Esophagus squamous epithelium (tissue), 4 donors: ENCODE results near the gene OOEP.

Source experiments
- POLR2A ChIP-seq, 4 donors: fragments of 450-650 bp; IDR thresholded peaks; one replicate each; pipeline ENCODE4 v1.6.1; 2017; ENCODE audit warnings: antibody characterized with exemption in 4 of 4, mild to moderate bottlenecking in 4 of 4, moderate library complexity in 3 of 4
- TF ChIP-seq, protein P1 (sequence below), 6 experiments: fragments of 450-650 bp in 4 of 6; fragments of 200-600 bp in 2 of 6; sonication (generic) in 2 of 6; IDR thresholded peaks; one replicate each; pipeline ENCODE4 v1.5.1; 2016 to 2019; ENCODE audit warnings: antibody characterized with exemption in 6 of 6, mild to moderate bottlenecking in 4 of 6, moderate library complexity in 4 of 6

DNA sequence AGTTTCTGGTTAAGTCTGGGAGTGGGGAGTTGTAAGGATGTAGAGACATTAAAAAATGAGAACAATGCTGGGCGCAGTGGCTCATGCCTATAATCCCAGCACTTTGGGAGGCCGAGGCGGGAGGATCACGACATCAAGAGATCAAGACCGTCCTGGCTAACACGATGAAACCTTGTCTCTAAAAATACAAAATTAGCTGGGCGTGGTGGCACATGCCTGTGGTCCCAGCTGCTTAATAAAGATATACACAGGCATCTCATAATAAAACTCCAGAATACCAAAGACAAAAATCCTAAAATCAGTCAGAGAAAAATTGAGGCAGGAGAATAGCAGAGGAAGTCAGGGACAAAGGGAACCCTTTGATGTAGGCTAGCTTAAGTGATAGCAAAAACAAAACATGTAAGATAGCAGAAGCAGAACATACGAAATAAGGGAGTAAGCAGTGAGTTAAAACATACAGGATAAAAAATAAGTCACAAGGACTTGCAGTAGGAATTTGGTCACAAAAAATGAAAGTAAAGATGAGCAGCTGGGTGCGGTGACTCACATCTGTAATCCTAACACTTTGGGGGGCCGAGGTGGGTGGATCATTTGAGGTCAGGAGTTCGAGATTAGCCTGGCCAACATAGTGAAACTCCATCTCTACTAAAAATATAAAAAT is 48.5 kb upstream of the OOEP start:
- TF ChIP-seq, protein P1, sequence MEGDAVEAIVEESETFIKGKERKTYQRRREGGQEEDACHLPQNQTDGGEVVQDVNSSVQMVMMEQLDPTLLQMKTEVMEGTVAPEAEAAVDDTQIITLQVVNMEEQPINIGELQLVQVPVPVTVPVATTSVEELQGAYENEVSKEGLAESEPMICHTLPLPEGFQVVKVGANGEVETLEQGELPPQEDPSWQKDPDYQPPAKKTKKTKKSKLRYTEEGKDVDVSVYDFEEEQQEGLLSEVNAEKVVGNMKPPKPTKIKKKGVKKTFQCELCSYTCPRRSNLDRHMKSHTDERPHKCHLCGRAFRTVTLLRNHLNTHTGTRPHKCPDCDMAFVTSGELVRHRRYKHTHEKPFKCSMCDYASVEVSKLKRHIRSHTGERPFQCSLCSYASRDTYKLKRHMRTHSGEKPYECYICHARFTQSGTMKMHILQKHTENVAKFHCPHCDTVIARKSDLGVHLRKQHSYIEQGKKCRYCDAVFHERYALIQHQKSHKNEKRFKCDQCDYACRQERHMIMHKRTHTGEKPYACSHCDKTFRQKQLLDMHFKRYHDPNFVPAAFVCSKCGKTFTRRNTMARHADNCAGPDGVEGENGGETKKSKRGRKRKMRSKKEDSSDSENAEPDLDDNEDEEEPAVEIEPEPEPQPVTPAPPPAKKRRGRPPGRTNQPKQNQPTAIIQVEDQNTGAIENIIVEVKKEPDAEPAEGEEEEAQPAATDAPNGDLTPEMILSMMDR (IDR thresholded peaks at IDR 0.05): no peak
- TF ChIP-seq POLR2A (IDR thresholded peaks at IDR 0.05): no peak
